HCT116 (cell line): ENCODE data around the gene MERTK. TPM values are rescaled to one million over a fixed set of nuclear protein-coding genes. Genes with fewer than 3 reads are reported as not detected.

Experiments used
- ATAC-seq: fragments of 200-7000 bp; cut with Tn5 transposase; 2 replicates; pipeline ENCODE4 v1.9.1; 2020; ENCODE audit warnings: mild to moderate bottlenecking, moderate library complexity
- BruUV-seq: library from RNA; stranded (reverse); fragments of 400-500 nt; replicated peaks from 2 replicates; lab custom pipeline; 2021; lab: Mats Ljungman, UMichigan
- CTCF ChIA-PET: fragments of 300-600 bp; sonication (Branson Sonifier 250); formaldehyde crosslinking; loops from one replicate; lab custom pipeline; 2021; ENCODE audit warnings: antibody characterized with exemption; lab: Charles Lee
- POLR2A ChIA-PET: fragments of 300-600, 350-600 bp; sonication (Branson Sonifier 250); formaldehyde crosslinking; loops from one replicate; lab custom pipeline; 2021; ENCODE audit warnings: antibody characterized with exemption; lab: Charles Lee
- RAD21 ChIA-PET, 2 experiments: fragments of 300-600 bp; sonication (Branson Sonifier 250); formaldehyde crosslinking; loops; one replicate each; lab custom pipeline; 2023; ENCODE audit warnings: low total read pairs in 2 of 2; ENCODE audit not compliant: uncharacterized antibody in 2 of 2, unreplicated experiment in 2 of 2, low non-redundant PET in 1 of 2; lab: Charles Lee
- DNase-seq: peaks from one replicate; pipeline ENCODE4 v3.0.0-alpha.2; 2010; ENCODE audit warnings: low read depth, low spot score
- H2AFZ ChIP-seq: fragments of 200-600 bp; shearing (Covaris generic), sonication (generic); 2 replicates; pipeline ENCODE4 v1.6.1; 2017; ENCODE audit warnings: low read depth, mixed run types, mixed read lengths, antibody characterized with exemption, low read length; ENCODE audit not compliant: poor library complexity, severe bottlenecking
- H3K27ac ChIP-seq: 2 replicates; pipeline ENCODE4 v1.5.1; 2012; ENCODE audit warnings: low read depth, low read length
- H3K27me3 ChIP-seq: fragments of 200-600 bp; sonication (generic); 2 replicates; pipeline ENCODE4 v1.6.1; 2016; ENCODE audit warnings: mixed run types, low read length, mixed read lengths; ENCODE audit not compliant: insufficient read depth
- H3K36me3 ChIP-seq, 2 experiments: fragments of 200-500 bp in 1 of 2; fragments of 200-600 bp in 1 of 2; sonication (Bioruptor generic) in 1 of 2; sonication (generic) in 1 of 2; 2 replicates each; pipeline versions ENCODE4 v1.5.1 to v1.6.1; 2014 to 2016; ENCODE audit warnings: low read length in 2 of 2, inconsistent platforms in 1 of 2, mixed read lengths in 1 of 2, mixed run types in 1 of 2; ENCODE audit not compliant: insufficient read depth in 2 of 2, control insufficient read depth in 1 of 2
- H3K4me1 ChIP-seq, 2 experiments: fragments of 200-600 bp in 1 of 2; sonication (generic) in 1 of 2; 2 replicates each; pipeline versions ENCODE4 v1.5.1 to v1.6.1; 2012 to 2017; ENCODE audit warnings: low read length in 2 of 2, inconsistent platforms in 1 of 2, mild to moderate bottlenecking in 1 of 2, mixed read lengths in 1 of 2, mixed run types in 1 of 2, moderate library complexity in 1 of 2; ENCODE audit not compliant: insufficient read depth in 2 of 2, control insufficient read depth in 1 of 2
- H3K4me2 ChIP-seq: fragments of 200-600 bp; sonication (generic); 2 replicates; pipeline ENCODE4 v1.6.1; 2017; ENCODE audit warnings: mixed run types, low read length, mixed read lengths
- H3K4me3 ChIP-seq, 2 experiments: fragments of 200-600 bp in 1 of 2; sonication (generic) in 1 of 2; replicated peaks in 1 of 2; 2 replicates each; pipeline ENCODE4 v1.5.1; 2011 to 2016; ENCODE audit warnings: low read length in 2 of 2, control low read depth in 1 of 2, low read depth in 1 of 2, mild to moderate bottlenecking in 1 of 2, mixed read lengths in 1 of 2, mixed run types in 1 of 2
- H3K79me2 ChIP-seq: fragments of 200-600 bp; sonication (generic); 2 replicates; pipeline ENCODE4 v1.6.1; 2017; ENCODE audit warnings: mild to moderate bottlenecking, mixed run types, low read length, moderate library complexity, mixed read lengths; ENCODE audit not compliant: insufficient read depth
- H3K9ac ChIP-seq: fragments of 200-600 bp; sonication (generic); 2 replicates; pipeline ENCODE4 v1.6.1; 2016; ENCODE audit warnings: low read length, mixed read lengths
- H3K9me2 ChIP-seq: fragments of 200-600 bp; sonication (generic), shearing (Covaris generic); 2 replicates; pipeline ENCODE4 v1.6.1; 2017; ENCODE audit warnings: mixed run types, mild to moderate bottlenecking, moderate library complexity; ENCODE audit not compliant: insufficient read depth
- H3K9me3 ChIP-seq, 2 experiments: fragments of 200-500 bp in 1 of 2; fragments of 200-600 bp in 1 of 2; sonication (Bioruptor generic) in 1 of 2; sonication (generic) in 1 of 2; 2 replicates each; pipeline ENCODE4 v1.6.1; 2014 to 2017; ENCODE audit warnings: low read length in 2 of 2, mixed read lengths in 2 of 2, inconsistent platforms in 1 of 2, low read depth in 1 of 2, mild to moderate bottlenecking in 1 of 2, mixed run types in 1 of 2, moderate library complexity in 1 of 2; ENCODE audit not compliant: control insufficient read depth in 1 of 2, insufficient read depth in 1 of 2
- H4K20me1 ChIP-seq: fragments of 200-600 bp; sonication (generic), shearing (Covaris generic); 2 replicates; pipeline ENCODE4 v1.6.1; 2017; ENCODE audit warnings: mixed run types, mild to moderate bottlenecking, moderate library complexity; ENCODE audit not compliant: insufficient read depth
- SP1 ChIP-seq: IDR thresholded peaks from 2 replicates; pipeline ENCODE4 v1.6.1; 2012; ENCODE audit warnings: low read depth
- ZFX ChIP-seq: fragments of 450-650 bp; IDR thresholded peaks from 2 replicates; pipeline ENCODE4 v1.6.1; 2017
- intact Hi-C: fragments of 100-400 bp; cut with micrococcal nuclease; formaldehyde crosslinking; loops from 2 replicates; pipeline ENCODE4 v1.10.0; 2022
- total RNA-seq: library from RNA; stranded (reverse); gene quantifications from one replicate; pipeline ENCODE4 v1.2.1, GENCODE V29; 2021; ENCODE audit not compliant: unreplicated experiment
- TF ChIP-seq, protein P1 (sequence below): IDR thresholded peaks from 2 replicates; pipeline ENCODE4 v1.6.1; 2012; ENCODE audit warnings: low read depth

Gene MERTK
- total RNA-seq, 1 experiment from 2014 or later = 5.7 TPM

DNA sequence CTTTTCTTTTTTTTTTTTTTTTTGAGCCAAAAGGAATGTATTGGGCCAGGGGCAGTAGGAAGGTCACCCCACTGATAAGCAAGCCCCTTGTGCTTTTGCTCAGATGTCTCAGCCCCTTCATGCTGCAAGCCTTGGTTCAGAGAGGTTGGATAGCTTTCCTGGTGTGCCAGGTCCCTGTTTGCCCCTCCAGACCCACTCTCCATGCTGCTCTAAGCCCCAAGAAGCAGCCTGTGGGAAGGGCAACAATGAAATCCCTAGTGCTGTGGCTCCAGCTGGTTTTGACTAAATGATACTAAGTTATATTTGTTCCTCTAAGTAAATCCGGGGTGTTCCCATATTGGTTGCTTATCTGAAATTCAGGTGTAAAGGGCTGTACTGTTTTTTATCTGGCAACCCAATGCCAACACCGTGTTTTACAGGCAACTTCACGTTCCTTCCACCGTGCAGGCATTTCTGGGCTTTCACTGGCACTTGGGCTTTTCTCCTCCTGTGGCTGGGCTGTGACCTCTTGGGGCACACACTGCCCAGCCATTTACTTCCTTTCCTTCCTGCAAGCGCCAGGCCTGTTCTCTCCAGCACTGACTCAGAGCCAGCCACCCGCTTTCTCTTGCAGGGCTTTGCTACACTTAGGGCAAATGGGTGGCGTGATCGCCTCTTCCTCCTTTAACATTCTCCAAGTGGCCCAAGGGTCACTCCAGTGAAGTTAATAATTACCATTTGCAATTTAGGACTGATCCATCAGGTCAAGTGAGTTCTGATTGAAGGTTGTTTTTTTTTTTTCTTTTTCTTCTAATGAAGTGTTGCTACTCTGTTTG, 21.6 kb downstream of the MERTK start:
- Histone ChIP-seq H3K9me2 (no peaks in the 10 kb centered on the region), H3K9ac (no peak overlapping the region), H3K9me3 (no peaks in the 10 kb centered on the region), H3K36me3 (no peaks in the 10 kb centered on the region), H3K4me1 (peaks cover 11 to 19% of the 10 kb centered on the region in 2 experiments; a peak in 3 of 4 replicates), H4K20me1 (no peaks in the 10 kb centered on the region), H3K79me2 (no peaks in the 10 kb centered on the region), H2AFZ (no peak overlapping the region), H3K4me3 (no peak overlapping the region), H3K4me2 (peak overlapping the region; percentile 41), H3K27ac (no peak overlapping the region), H3K27me3 (no peaks in the 10 kb centered on the region)
- no peak for DNase-seq
- peak; percentile 53; the same call in 1 of the 2 replicates for ATAC-seq
- POLR2A ChIA-PET = no interaction called here
- CTCF ChIA-PET = interaction anchor here (0.6 to 1.0 kb wide), 2 partner anchors 8 to 37 kb away, joined by 3 to 4 read pairs; no protein-coding TSS in a partner anchor
- intact Hi-C loops = no loop called here
- TF ChIP-seq SP1 = 0 out of 2 replicates have a peak, but pooled peaks have one; percentile 17
- no peak for TF ChIP-seq ZFX
- TF ChIP-seq, protein P1, sequence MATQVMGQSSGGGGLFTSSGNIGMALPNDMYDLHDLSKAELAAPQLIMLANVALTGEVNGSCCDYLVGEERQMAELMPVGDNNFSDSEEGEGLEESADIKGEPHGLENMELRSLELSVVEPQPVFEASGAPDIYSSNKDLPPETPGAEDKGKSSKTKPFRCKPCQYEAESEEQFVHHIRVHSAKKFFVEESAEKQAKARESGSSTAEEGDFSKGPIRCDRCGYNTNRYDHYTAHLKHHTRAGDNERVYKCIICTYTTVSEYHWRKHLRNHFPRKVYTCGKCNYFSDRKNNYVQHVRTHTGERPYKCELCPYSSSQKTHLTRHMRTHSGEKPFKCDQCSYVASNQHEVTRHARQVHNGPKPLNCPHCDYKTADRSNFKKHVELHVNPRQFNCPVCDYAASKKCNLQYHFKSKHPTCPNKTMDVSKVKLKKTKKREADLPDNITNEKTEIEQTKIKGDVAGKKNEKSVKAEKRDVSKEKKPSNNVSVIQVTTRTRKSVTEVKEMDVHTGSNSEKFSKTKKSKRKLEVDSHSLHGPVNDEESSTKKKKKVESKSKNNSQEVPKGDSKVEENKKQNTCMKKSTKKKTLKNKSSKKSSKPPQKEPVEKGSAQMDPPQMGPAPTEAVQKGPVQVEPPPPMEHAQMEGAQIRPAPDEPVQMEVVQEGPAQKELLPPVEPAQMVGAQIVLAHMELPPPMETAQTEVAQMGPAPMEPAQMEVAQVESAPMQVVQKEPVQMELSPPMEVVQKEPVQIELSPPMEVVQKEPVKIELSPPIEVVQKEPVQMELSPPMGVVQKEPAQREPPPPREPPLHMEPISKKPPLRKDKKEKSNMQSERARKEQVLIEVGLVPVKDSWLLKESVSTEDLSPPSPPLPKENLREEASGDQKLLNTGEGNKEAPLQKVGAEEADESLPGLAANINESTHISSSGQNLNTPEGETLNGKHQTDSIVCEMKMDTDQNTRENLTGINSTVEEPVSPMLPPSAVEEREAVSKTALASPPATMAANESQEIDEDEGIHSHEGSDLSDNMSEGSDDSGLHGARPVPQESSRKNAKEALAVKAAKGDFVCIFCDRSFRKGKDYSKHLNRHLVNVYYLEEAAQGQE = no peak
- RAD21 ChIA-PET = interaction anchor here in 1 of 2 experiments (0.6 kb wide), 1 partner anchor 50 kb away, joined by 3 read pairs; no protein-coding TSS in a partner anchor
- BruUV-seq = no TSS peak
